Transverse colon (tissue), 4 donors: ENCODE results near the gene RPAP3. TPM values are rescaled to one million over a fixed set of nuclear protein-coding genes. Genes with fewer than 3 reads are reported as not detected.

Source experiments
- DNase-seq: peaks from one replicate; pipeline ENCODE4 v3.0.0-alpha.2; 2019
- H3K27ac ChIP-seq, 4 donors: fragments of 200-600 bp; sonication (generic); 2 replicates each; pipeline ENCODE4 v1.5.1; 2016 to 2018; ENCODE audit warnings: inconsistent platforms in 4 of 4
- H3K27me3 ChIP-seq: fragments of 200-600 bp; sonication (generic); 2 replicates; pipeline ENCODE4 v1.5.1; 2017; ENCODE audit warnings: inconsistent platforms
- H3K36me3 ChIP-seq, 4 donors: fragments of 200-600 bp; sonication (generic); 2 replicates each; pipeline ENCODE4 v1.5.1; 2017 to 2019; ENCODE audit warnings: inconsistent platforms in 4 of 4
- H3K4me1 ChIP-seq, 4 donors: fragments of 200-600 bp; sonication (generic); 2 replicates each; pipeline ENCODE4 v1.5.1; 2017 to 2020; ENCODE audit warnings: inconsistent platforms in 4 of 4
- H3K4me3 ChIP-seq, 4 donors: fragments of 200-600 bp; sonication (generic); 1 replicate in 1 of 4; 2 replicates in 3 of 4; pipeline versions ENCODE4 v1.5.1 to v1.6.1; 2017 to 2019; ENCODE audit warnings: inconsistent platforms in 4 of 4
- H3K9me3 ChIP-seq, 2 donors: fragments of 200-600 bp; sonication (generic); 2 replicates each; pipeline ENCODE4 v1.5.1; 2017 to 2019; ENCODE audit warnings: inconsistent platforms in 2 of 2
- CTCF ChIP-seq, 5 experiments: fragments of 200-600 bp in 3 of 5; fragments of 450-650 bp in 2 of 5; sonication (generic) in 3 of 5; IDR thresholded peaks; 1 replicate in 2 of 5; 2 replicates in 3 of 5; pipeline ENCODE4 v1.5.1; 2016 to 2017; ENCODE audit warnings: antibody characterized with exemption in 5 of 5, inconsistent platforms in 3 of 5, mild to moderate bottlenecking in 2 of 5, moderate library complexity in 1 of 5
- EP300 ChIP-seq: sonication (generic); formaldehyde crosslinking; IDR thresholded peaks from one replicate; pipeline ENCODE4 v1.6.1; 2017; ENCODE audit warnings: antibody characterized with exemption, low read depth
- POLR2A ChIP-seq: fragments of 450-650 bp; IDR thresholded peaks from one replicate; pipeline ENCODE4 v1.6.1; 2016; ENCODE audit warnings: antibody characterized with exemption, mild to moderate bottlenecking, moderate library complexity
- POLR2AphosphoS5 ChIP-seq, 3 donors: sonication (generic); formaldehyde crosslinking; IDR thresholded peaks; one replicate each; pipeline ENCODE4 v1.6.1; 2016; ENCODE audit warnings: antibody characterized with exemption in 3 of 3
- WGBS, 2 donors: methylation state at CpG; one replicate each; pipeline ENCODE4 v1.1.5; 2018; ENCODE audit warnings: low coverage in 1 of 2; 5-methylcytosine and 5-hydroxymethylcytosine counted together
- in situ Hi-C, 4 donors: fragments of 200-750 bp; cut with MboI; loops; one replicate each; pipeline versions ENCODE4 v1.15.0 to v1.15.1; 2017; ENCODE audit warnings: low sequenced_read_pairs in 3 of 4, low pct_ligation_motif_present in 1 of 4, low pct_unique_long_range_greater_than_20kb in 1 of 4
- intact Hi-C: fragments of 100-400 bp; cut with DNase I; formaldehyde crosslinking; loops from one replicate; pipeline ENCODE4 v1.15.1; 2023; ENCODE audit warnings: low total_unique reads
- total RNA-seq, 4 donors: library from RNA; depleted of rRNA; stranded (reverse); fragments of >200 nt; gene quantifications; one replicate each; pipeline ENCODE4 v1.1.0, GENCODE V29; 2016

The RPAP3 gene
- total RNA-seq, 4 donors from 2014 or later, result 8.1 to 16.0 (median 9.3) TPM

DNA sequence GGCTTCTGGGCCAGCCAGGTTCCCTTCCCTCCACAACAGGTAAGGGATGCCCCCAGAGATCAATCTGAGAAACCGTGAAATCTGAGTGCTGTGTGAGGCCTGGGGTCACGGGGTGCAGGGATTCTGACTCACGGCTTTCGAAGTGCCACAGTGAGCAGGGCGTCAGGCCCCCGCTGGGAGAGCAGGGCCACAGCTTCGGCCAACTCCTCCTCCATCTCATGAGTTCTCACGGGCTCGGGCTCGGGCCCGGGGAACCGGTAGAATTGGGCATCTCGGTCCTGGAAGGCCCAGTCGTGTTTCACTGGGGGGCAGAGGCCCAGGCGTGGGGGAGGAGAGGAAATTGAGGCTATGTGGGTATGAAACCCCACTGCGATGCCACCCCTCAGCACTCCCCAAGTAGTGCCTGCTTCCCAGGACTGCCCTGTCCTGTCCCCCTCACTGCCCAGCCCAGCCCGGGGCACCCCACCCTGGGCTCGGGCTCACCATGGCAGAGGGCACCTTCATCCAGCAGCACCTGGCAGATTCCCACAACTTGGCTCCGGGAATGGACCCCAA, 45.2 kb upstream of the RPAP3 start:
- peaks cover 15 to 35% (median 30%) of the 10 kb centered on the region in 4 donors for H3K4me1 ChIP-seq
- intact Hi-C loops (no loop called here), in situ Hi-C loops (no loop called here)
- WGBS, 2 donors, result 89% methylated on average over 19 of the region's 19 CpGs; no CpG with 5 or more reads in 1 of the 2 donors
- no peaks in the 10 kb centered on the region for H3K9me3 ChIP-seq
- TF ChIP-seq EP300, result no peak
- no peak for TF ChIP-seq CTCF (IDR thresholded peaks at IDR 0.05)
- TF ChIP-seq POLR2A, result no peak
- TF ChIP-seq POLR2AphosphoS5 (IDR thresholded peaks at IDR 0.05), result no peak
- no peak overlapping the region for H3K4me3 ChIP-seq
- no peak overlapping the region for H3K27ac ChIP-seq
- no peaks in the 10 kb centered on the region for H3K36me3 ChIP-seq
- H3K27me3 ChIP-seq, result no peaks in the 10 kb centered on the region
- DNase-seq, result no peak

GRCh38 chr12:47750229-47750798, 44.5 kb upstream of the RPAP3 start:
- TF ChIP-seq POLR2A (no peak), POLR2AphosphoS5 (IDR thresholded peaks at IDR 0.05) (no peak), CTCF (IDR thresholded peaks at IDR 0.05) (no peak), EP300 (no peak)
- H3K36me3 ChIP-seq, result no peaks in the 10 kb centered on the region
- no peak overlapping the region for H3K27ac ChIP-seq
- H3K27me3 ChIP-seq, result no peaks in the 10 kb centered on the region
- 78 to 100% methylated on average over 2 to 10 of the region's 10 CpGs for WGBS, 2 donors
- intact Hi-C loops (no loop called here), in situ Hi-C loops (no loop called here)
- no peak overlapping the region for H3K4me3 ChIP-seq
- no peak for DNase-seq
- no peaks in the 10 kb centered on the region for H3K9me3 ChIP-seq
- H3K4me1 ChIP-seq, result peaks cover 12 to 28% (median 23%) of the 10 kb centered on the region in 4 donors

GRCh38 chr12:47748899-47749298, 43.1 kb upstream of the RPAP3 start:
- Histone ChIP-seq H3K27me3 (no peaks in the 10 kb centered on the region), H3K4me3 (no peak overlapping the region), H3K4me1 (peaks cover 7 to 14% (median 9%) of the 10 kb centered on the region in 4 donors), H3K36me3 (no peaks in the 10 kb centered on the region), H3K9me3 (no peaks in the 10 kb centered on the region), H3K27ac (no peak overlapping the region)
- DNase-seq, result no peak
- intact Hi-C loops, result no loop called here
- TF ChIP-seq POLR2AphosphoS5 (IDR thresholded peaks at IDR 0.05), result no peak
- no peak for TF ChIP-seq EP300
- no peak for TF ChIP-seq CTCF (IDR thresholded peaks at IDR 0.05)
- no peak for TF ChIP-seq POLR2A
- 79 to 91% methylated on average over 2 to 3 of the region's 3 CpGs for WGBS, 2 donors
- in situ Hi-C loops, result loop anchor here in 2 of 4 donors (25.0 kb wide), 2 partner anchors 88 to 213 kb away; partner anchors contain the start of gene TMEM106C (in 1 of the 2)

- in situ Hi-C loops, result loop anchor here in 2 of 4 donors (25.0 kb wide), 2 partner anchors 89 to 214 kb away; partner anchors contain the start of gene TMEM106C (in 1 of the 2)
- no peaks in the 10 kb centered on the region for H3K9me3 ChIP-seq
- intact Hi-C loops, result no loop called here
- H3K4me3 ChIP-seq, result no peak overlapping the region
- H3K36me3 ChIP-seq, result no peaks in the 10 kb centered on the region
- 100% methylated on average over 1 of the region's 1 CpG for whole genome bisulfite sequencing, 2 donors
- H3K4me1 ChIP-seq, result peaks cover 3 to 9% (median 5%) of the 10 kb centered on the region in 4 donors
- no peak overlapping the region for H3K27ac ChIP-seq
- H3K27me3 ChIP-seq, result no peaks in the 10 kb centered on the region
- no peak for TF ChIP-seq CTCF (IDR thresholded peaks at IDR 0.05)
- no peak for TF ChIP-seq EP300
- no peak for TF ChIP-seq POLR2AphosphoS5 (IDR thresholded peaks at IDR 0.05)
- no peak for TF ChIP-seq POLR2A
- DNase-seq, result no peak
Measured at GRCh38 chr12:47748507-47748828, 42.6 kb upstream of the RPAP3 start.
